Muscle layer of colon (tissue), 2 donors: Measurements from ENCODE around the gene ACVR1B.

Source experiments
- H3K27ac ChIP-seq: one replicate; pipeline ENCODE4 v1.7.0; 2013; ENCODE audit warnings: low read depth, mild to moderate bottlenecking, low read length, moderate library complexity
- H3K27me3 ChIP-seq, 2 donors: one replicate each; pipeline ENCODE4 v1.7.0; 2013; ENCODE audit warnings: low read length in 2 of 2, mild to moderate bottlenecking in 2 of 2; ENCODE audit not compliant: insufficient read depth in 2 of 2, control insufficient read depth in 1 of 2
- H3K36me3 ChIP-seq: one replicate; pipeline ENCODE4 v1.7.0; 2013; ENCODE audit warnings: mild to moderate bottlenecking, low read length; ENCODE audit not compliant: insufficient read depth
- H3K4me1 ChIP-seq: one replicate; pipeline ENCODE4 v1.7.0; 2013; ENCODE audit warnings: mild to moderate bottlenecking, low read length; ENCODE audit not compliant: insufficient read depth
- H3K4me3 ChIP-seq, 2 donors: one replicate each; pipeline ENCODE4 v1.7.0; 2013; ENCODE audit warnings: low read length in 2 of 2, low read depth in 1 of 2, mild to moderate bottlenecking in 1 of 2, moderate library complexity in 1 of 2
- H3K9ac ChIP-seq: one replicate; pipeline ENCODE4 v1.7.0; 2013; ENCODE audit warnings: low read length
- H3K9me3 ChIP-seq: one replicate; pipeline ENCODE4 v1.7.0; 2013; ENCODE audit warnings: mild to moderate bottlenecking, low read length
- donor health status: abdominal sarcoma.
- donor health status: Adenocarcinoma of cecum.

Gene ACVR1B

DNA sequence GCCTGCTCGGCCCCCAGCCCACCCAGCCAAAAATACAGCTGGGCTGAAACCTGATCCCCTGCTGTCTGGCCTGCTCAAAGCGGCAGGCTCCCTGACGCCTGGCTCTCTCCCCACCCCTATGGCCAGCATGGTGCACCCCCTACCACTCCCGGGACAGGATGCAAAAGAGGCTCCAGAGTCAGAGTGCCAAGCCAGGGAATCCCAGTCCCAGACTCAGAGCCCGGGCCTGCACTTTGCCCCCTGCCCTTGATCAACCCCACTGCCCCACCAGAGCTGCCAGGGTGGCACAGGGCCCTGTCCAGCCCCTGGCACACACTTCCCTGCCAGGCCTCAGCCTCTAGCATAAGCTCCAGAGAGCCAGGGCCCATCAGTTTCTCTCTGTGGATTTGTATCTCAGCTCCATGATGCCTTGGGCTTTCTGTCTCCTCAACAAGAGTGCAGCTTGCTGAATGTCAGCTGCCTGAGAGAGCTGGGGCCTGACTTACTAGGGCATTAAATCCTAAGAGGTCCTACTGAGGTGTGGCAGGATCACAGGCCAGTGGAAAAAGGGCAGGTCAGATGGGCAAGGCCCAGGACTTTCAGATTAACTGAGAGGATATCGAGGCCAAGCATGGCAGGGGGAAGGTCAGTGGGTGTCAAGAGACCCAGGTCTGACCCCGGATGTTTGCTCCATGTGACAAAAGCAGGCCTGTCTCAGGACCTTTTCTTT lies 30.3 kb upstream of the ACVR1B start:
- Histone ChIP-seq H3K9ac (no peak overlapping the region), H3K27ac (no peak overlapping the region), H3K36me3 (no peaks in the 10 kb centered on the region), H3K9me3 (no peaks in the 10 kb centered on the region), H3K4me3 (no peak overlapping the region), H3K27me3 (peaks cover 0 to 7% of the 10 kb centered on the region in 2 donors), H3K4me1 (no peaks in the 10 kb centered on the region)

DNA sequence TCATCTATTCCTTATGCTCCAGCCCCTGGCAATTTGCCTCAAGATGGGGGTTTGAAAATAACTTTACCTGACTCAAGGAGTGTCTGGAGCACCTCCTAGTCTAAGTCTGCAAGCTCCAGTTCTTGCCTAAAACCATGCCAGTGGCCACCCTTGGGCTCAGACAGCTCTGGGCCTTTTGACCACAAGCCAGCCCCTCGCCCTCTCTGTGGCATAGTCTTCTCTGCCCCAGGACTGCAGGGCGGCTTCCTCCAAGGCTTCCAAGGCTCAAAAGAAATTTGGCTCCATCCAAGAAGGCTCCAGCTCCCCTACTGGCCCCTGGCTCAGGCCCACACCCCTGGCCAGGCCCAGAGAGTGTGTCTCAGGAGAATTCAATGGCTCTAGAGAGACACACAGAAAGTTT lies 29.4 kb upstream of the ACVR1B start:
- Histone ChIP-seq H3K9ac (no peak overlapping the region), H3K9me3 (no peaks in the 10 kb centered on the region), H3K4me3 (no peak overlapping the region), H3K4me1 (no peaks in the 10 kb centered on the region), H3K27ac (no peak overlapping the region), H3K36me3 (no peaks in the 10 kb centered on the region), H3K27me3 (peaks cover 0 to 7% of the 10 kb centered on the region in 2 donors)

GRCh38 chr12:51922762-51923505 lies 28.6 kb upstream of the ACVR1B start:
- Histone ChIP-seq H3K9ac (no peak overlapping the region), H3K27ac (no peak overlapping the region), H3K4me1 (no peaks in the 10 kb centered on the region)

DNA sequence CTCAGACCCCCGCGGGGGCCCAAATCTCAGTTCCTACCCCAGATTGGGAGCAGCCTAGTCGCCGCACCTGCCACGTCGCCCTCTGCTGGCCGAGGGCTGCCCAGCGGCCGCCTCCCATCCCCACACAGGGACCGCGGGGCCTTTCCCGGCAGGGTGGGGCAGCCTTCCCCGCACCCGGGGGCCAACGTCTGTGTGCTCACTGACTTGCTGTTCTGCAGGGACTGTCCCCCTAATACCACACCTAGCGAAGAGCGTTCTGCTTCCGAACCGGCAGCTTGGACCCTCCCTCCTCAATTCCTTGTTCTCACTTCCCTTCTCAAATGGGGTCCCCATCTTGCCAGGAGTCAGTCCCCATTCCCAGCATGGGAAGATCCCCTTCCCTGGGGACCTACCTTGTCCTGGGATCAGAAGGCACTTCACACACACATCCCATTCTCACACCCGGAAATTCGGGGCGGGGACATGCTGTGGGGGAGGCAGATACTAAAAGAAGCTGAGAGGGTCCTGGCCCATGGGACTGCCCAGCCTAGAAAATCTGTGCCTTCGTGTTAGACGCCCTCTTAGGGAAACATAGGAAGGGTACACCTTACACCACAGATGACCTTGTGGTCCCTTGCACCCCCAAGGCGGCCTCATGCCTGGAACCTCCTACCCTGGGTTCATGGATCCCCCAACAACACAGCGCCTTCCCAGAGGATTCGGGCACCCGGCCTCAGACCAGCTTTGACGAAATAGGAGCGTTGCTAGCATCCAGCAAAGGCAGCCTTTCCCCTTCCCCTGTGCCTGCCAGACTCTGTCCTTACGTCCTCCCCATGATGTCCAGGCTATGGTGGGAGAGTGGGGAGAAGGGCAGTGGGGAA lies 27.8 kb upstream of the ACVR1B start:
- Histone ChIP-seq H3K36me3 (no peaks in the 10 kb centered on the region), H3K27me3 (peaks cover 0 to 7% of the 10 kb centered on the region in 2 donors), H3K9me3 (no peaks in the 10 kb centered on the region), H3K9ac (no peak overlapping the region), H3K4me1 (no peaks in the 10 kb centered on the region), H3K4me3 (no peak overlapping the region), H3K27ac (no peak overlapping the region)

More at GRCh38 chr12:51922762-51923505, 28.6 kb upstream of the ACVR1B start:
- Histone ChIP-seq H3K36me3 (no peaks in the 10 kb centered on the region), H3K9me3 (no peaks in the 10 kb centered on the region), H3K4me3 (no peak overlapping the region), H3K27me3 (peaks cover 0 to 7% of the 10 kb centered on the region in 2 donors)

- Histone ChIP-seq H3K9me3 (no peaks in the 10 kb centered on the region), H3K9ac (no peak overlapping the region), H3K27me3 (peaks cover 0 to 7% of the 10 kb centered on the region in 2 donors), H3K36me3 (no peaks in the 10 kb centered on the region), H3K4me3 (no peak overlapping the region), H3K4me1 (no peaks in the 10 kb centered on the region), H3K27ac (no peak overlapping the region)
These were observed 26.8 kb upstream of the ACVR1B start for GRCh38 chr12:51924551-51925319.

- H3K4me3 ChIP-seq = no peak overlapping the region
- no peaks in the 10 kb centered on the region for H3K4me1 ChIP-seq
- H3K9me3 ChIP-seq = no peaks in the 10 kb centered on the region
- H3K27me3 ChIP-seq = peaks cover 0 to 7% of the 10 kb centered on the region in 2 donors
- H3K36me3 ChIP-seq = no peaks in the 10 kb centered on the region
- no peak overlapping the region for H3K27ac ChIP-seq
- no peak overlapping the region for H3K9ac ChIP-seq
These were observed 26.0 kb upstream of the ACVR1B start for GRCh38 chr12:51925346-51926063.

- no peak overlapping the region for H3K4me3 ChIP-seq
- H3K36me3 ChIP-seq = no peaks in the 10 kb centered on the region
- peaks cover 0 to 7% of the 10 kb centered on the region in 2 donors for H3K27me3 ChIP-seq
- H3K4me1 ChIP-seq = no peaks in the 10 kb centered on the region
- no peaks in the 10 kb centered on the region for H3K9me3 ChIP-seq
- H3K9ac ChIP-seq = no peak overlapping the region
- no peak overlapping the region for H3K27ac ChIP-seq
These were observed 25.4 kb upstream of the ACVR1B start for GRCh38 chr12:51926064-51926632.

DNA sequence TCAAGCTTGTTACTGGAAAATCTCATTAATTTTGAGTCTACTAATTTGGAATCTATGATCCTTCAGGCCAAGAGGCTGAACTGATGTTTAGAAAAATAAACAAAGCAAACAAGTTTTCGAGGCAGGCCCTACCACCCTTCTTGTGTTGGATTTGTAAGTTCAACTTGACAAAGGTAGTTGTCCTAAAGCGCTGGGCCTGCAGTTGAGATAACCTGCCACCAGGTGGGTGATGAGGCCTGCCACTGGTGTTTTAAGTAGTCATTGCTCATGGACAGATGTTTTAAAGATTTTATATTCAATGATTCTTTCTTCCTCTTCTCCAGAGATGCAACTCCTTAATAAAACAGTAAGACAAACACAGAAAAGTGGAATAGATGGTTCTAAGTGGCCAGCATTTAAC lies 24.8 kb upstream of the ACVR1B start:
- peaks cover 0 to 7% of the 10 kb centered on the region in 2 donors for H3K27me3 ChIP-seq
- H3K4me1 ChIP-seq = no peaks in the 10 kb centered on the region
- H3K36me3 ChIP-seq = no peaks in the 10 kb centered on the region
- no peak overlapping the region for H3K9ac ChIP-seq
- H3K9me3 ChIP-seq = no peaks in the 10 kb centered on the region
- no peak overlapping the region for H3K27ac ChIP-seq
- H3K4me3 ChIP-seq = no peak overlapping the region

DNA sequence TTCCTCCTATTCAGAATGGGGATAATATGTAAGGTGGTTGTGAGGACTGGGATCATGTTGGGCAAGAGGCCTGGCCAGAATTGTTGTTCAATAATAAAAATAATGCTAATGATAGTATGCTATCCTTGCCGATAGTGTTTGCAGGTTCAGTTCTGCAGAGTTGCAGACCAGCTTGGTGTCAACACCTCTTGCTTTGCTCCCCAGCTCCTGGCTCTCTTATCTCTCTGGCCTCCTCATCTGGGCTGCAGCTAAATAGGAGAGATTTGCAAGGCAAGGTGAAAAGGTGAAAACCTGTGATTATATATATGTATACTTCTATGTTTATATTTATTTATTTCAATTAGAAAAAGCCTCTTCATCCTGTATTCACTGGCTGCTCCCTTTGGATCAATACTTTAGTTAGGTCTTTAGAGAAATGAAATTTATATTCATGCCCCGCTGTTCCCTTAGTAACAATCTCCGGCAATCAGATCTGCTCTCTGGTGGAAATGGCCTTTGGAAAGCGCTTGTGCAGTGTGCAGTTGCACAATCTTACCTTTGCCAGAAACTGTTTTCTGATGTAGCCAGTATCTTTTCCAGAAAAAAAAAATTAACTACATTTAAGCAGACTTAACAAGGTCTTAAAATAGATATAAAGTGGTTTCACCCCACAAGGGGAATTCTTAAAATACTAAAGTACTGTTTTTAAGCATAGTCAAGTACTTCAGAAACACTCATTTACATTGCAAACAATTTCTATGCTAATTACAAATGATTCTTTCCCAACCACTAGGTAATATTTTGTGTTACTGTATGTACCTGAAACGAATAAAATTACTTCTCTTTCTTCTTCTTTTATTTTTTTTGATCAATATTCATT lies 19.1 kb upstream of the ACVR1B start:
- no peaks in the 10 kb centered on the region for H3K4me1 ChIP-seq
- H3K9ac ChIP-seq = no peak overlapping the region
- no peaks in the 10 kb centered on the region for H3K9me3 ChIP-seq
- H3K4me3 ChIP-seq = no peak overlapping the region
- H3K36me3 ChIP-seq = no peaks in the 10 kb centered on the region
- H3K27me3 ChIP-seq = no peaks in the 10 kb centered on the region
- H3K27ac ChIP-seq = no peak overlapping the region
